Endothelial cell (in vitro differentiated cells): Measurements from ENCODE around the gene PRAC2. TPM values are rescaled to one million over a fixed set of nuclear protein-coding genes. Genes with fewer than 3 reads are reported as not detected.

Experiments
- DNase-seq: peaks from one replicate; pipeline ENCODE4 v3.0.0; 2021; ENCODE audit warnings: low spot score
- H3K27ac Mint-ChIP-seq: one replicate; pipeline ENCODE4 v1.8.0; 2021; ENCODE audit warnings: mixed read lengths, inconsistent platforms; ENCODE audit not compliant: unreplicated experiment
- H3K27me3 Mint-ChIP-seq: one replicate; pipeline ENCODE4 v1.8.0; 2021; ENCODE audit warnings: mild to moderate bottlenecking, moderate library complexity, mixed read lengths, inconsistent platforms; ENCODE audit not compliant: unreplicated experiment
- H3K36me3 Mint-ChIP-seq: one replicate; pipeline ENCODE4 v1.8.0; 2021; ENCODE audit warnings: mild to moderate bottlenecking, low read depth, mixed read lengths, inconsistent platforms; ENCODE audit not compliant: unreplicated experiment
- H3K4me1 Mint-ChIP-seq: one replicate; pipeline ENCODE4 v1.8.0; 2021; ENCODE audit warnings: mild to moderate bottlenecking, mixed read lengths, inconsistent platforms; ENCODE audit not compliant: unreplicated experiment
- H3K4me3 Mint-ChIP-seq: one replicate; pipeline ENCODE4 v1.8.0; 2021; ENCODE audit warnings: mild to moderate bottlenecking, mixed read lengths, inconsistent platforms; ENCODE audit not compliant: unreplicated experiment
- H3K9me3 Mint-ChIP-seq: one replicate; pipeline ENCODE4 v1.8.0; 2021; ENCODE audit warnings: mixed read lengths, inconsistent platforms; ENCODE audit not compliant: unreplicated experiment
- CTCF ChIP-seq: fragments of 200-600 bp; sonication (generic); IDR thresholded peaks from one replicate; pipeline ENCODE4 v1.5.0; 2021; ENCODE audit warnings: antibody characterized with exemption; ENCODE audit not compliant: unreplicated experiment
- total RNA-seq: library from RNA; stranded (reverse); fragmentation: NEBNext Ultra II Directional; extraction: Animal tissue kit (Norgen Biotek cat#: 25700); gene quantifications from one replicate; pipeline ENCODE4 v1.2.1, GENCODE V29; 2021; ENCODE audit not compliant: unreplicated experiment

Gene PRAC2
- total RNA-seq, 1 donor from 2014 or later, result not detected

- H3K27ac Mint-ChIP-seq, result no peak overlapping the region
- no peaks in the 10 kb centered on the region for H3K9me3 Mint-ChIP-seq
- H3K4me3 Mint-ChIP-seq, result peak overlapping the region; percentile 82
- no peak for TF ChIP-seq CTCF
- no peaks in the 10 kb centered on the region for H3K36me3 Mint-ChIP-seq
- peaks cover 18% of the 10 kb centered on the region for H3K4me1 Mint-ChIP-seq
- H3K27me3 Mint-ChIP-seq, result peaks cover 30% of the 10 kb centered on the region
- DNase-seq, result no peak
Measured at GRCh38 chr17:48718227-48718760, 4.7 kb upstream of the PRAC2 start.

GRCh38 chr17:48718761-48719641, 4.0 kb upstream of the PRAC2 start:
- TF ChIP-seq CTCF, result no peak
- Mint-ChIP-seq H3K36me3 (no peaks in the 10 kb centered on the region), H3K4me3 (peak overlapping the region; percentile 82), H3K9me3 (no peaks in the 10 kb centered on the region), H3K27ac (peak overlapping the region; percentile 59), H3K4me1 (peaks cover 23% of the 10 kb centered on the region), H3K27me3 (peaks cover 33% of the 10 kb centered on the region)
- no peak for DNase-seq

GRCh38 chr17:48719642-48720265, 3.2 kb upstream of the PRAC2 start:
- Mint-ChIP-seq H3K36me3 (no peaks in the 10 kb centered on the region), H3K4me3 (no peak overlapping the region)

GRCh38 chr17:48720266-48721008, 2.5 kb upstream of the PRAC2 start:
- no peak for DNase-seq
- H3K9me3 Mint-ChIP-seq, result no peaks in the 10 kb centered on the region
- peak overlapping the region; percentile 45 for H3K4me3 Mint-ChIP-seq
- peaks cover 28% of the 10 kb centered on the region for H3K4me1 Mint-ChIP-seq
- peaks cover 36% of the 10 kb centered on the region for H3K27me3 Mint-ChIP-seq
- H3K27ac Mint-ChIP-seq, result peak overlapping the region; percentile 45
- no peaks in the 10 kb centered on the region for H3K36me3 Mint-ChIP-seq
- TF ChIP-seq CTCF, result no peak

More at GRCh38 chr17:48719642-48720265, 3.2 kb upstream of the PRAC2 start:
- peak overlapping the region; percentile 52 for H3K27ac Mint-ChIP-seq
- no peaks in the 10 kb centered on the region for H3K9me3 Mint-ChIP-seq
- peaks cover 29% of the 10 kb centered on the region for H3K4me1 Mint-ChIP-seq
- no peak for DNase-seq
- TF ChIP-seq CTCF, result no peak
- peaks cover 35% of the 10 kb centered on the region for H3K27me3 Mint-ChIP-seq
